Colon (tissue), 2 donors: ENCODE measurements around the gene ATG12.
"Not testable (repeated sequence)": the region's sequence is repeated elsewhere in the genome, so short reads cannot be mapped to it uniquely, and the experiment has no call there.

Experiments
- FAIRE-seq: peaks from 2 replicates; lab custom pipeline; 2012; peaks lifted over from hg19 to GRCh38; lab: Jason Lieb, UNC
- donor health status: control.
- donor health status: control.

The ATG12 gene

DNA sequence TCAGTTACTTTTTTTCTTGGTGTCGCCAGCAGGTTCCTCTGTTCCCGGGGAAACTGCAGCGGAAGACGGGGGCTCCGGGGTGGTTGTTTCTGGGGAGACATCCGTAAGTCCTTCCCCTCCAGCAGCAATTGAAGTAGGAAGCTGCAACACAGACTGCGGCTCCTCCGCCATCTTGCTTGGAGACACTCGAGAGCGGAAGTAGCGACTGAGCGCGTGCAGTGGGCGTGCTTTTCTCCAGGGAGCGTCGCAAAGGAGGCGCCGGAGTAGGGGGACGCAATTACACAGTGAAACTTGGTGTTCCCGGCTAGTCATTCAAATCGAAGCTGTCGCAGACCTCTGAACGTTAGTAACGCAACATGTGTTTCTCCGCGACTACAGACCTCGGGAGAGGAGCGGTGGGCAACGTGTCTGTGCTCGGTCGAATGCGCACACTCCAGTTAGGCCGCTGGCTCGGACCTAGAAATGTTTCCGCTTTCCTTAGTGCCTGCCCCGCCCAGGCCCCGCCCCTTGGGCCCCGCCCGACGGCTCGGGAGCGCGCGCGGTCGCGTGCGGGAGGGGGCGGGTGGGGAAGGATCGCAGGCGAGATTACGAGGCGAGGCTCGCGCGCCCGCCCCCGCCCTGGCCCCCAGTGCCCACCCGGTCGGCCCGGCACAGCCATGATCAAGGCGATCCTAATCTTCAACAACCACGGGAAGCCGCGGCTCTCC is at the start of gene ATG12, which contains the start of gene AP3S1:
TSS of gene ATG12 (minus strand) at position 184 of the 707 bp plus-strand sequence. CDS start at position 171, 13 bp downstream.
TSS of gene AP3S1 (plus strand) at position 554 of the 707 bp plus-strand sequence. CDS start at position 657, 103 bp downstream.
- no peak for FAIRE-seq

DNA sequence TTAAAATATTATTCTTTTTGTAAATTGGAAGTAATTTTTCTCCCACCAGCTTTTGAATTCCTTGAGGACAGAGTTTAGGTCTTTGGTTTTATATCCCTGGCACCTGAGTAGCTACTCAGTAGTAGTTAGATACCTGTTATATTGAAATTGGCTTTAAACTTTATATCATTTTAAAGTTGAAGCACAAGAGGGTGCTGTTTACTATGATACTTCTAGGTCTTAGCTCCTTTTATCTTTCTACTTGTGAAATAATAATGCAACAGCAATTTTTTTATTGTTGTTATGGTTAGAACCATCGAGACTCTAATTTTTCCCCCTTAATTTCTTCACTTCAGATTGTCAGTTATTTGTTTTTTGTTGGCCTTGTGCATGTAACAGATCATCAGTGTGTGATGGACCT is 46.7 kb upstream of the ATG12 start:
- FAIRE-seq, result no peak

DNA sequence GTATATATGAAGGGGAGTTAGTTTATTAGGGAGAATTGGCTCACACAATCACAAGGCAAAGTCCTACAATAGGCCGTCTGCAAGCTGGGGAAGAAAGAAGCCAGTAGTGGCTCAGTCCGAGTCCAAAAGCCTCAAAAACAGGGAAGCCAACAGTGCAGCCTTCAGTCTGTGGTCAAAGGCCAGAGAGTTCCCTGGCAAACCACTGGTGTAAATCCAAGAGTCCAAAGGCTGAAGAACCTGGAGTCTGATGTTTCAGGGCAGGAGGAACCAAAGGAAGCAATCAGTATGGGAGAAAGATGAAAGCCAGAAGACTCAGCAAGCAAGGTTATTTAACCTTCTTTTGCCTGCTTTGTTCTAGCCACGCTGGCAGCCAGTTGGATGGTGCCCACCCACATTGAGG is 43.8 kb upstream of the ATG12 start:
- FAIRE-seq, result not testable (repeated sequence)

DNA sequence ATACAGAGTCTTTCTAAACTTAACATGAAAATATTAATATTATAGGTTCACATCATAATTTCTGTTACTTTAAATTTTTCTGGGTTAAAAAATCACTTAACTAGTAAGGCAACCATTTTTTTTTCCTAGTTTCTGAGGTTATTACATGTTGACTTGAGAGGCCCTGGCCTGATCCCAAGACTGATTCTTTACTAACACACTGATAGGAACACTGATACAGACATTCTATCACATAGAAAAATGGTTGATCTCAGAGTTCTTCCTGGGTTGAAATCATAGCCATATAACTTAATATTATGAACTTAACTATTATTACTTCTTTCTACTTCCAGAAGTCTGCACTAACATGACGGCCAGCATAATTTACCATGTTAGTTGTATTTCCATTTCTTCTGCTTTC is 43.3 kb upstream of the ATG12 start:
- FAIRE-seq, result no peak

DNA sequence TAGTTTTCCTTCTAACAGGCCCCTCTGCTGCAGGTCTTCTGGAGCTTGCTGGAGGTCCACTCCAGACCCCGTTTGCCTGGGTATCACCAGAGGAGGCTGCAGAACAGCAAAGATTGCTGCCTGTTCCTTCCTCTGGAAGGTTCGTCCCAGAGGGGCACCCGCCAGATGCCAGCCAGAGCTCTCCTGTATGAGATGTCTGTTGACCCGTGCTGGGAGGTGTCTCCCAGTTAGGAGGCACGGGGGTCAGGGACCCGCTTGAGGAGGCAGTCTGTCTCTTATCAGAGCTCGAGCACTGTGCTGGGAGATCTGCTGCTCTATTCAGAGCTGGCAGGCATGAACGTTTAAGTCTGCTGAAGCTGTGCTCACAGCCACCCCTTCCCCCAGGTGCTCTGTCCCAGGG is 41.1 kb upstream of the ATG12 start:
- not testable (repeated sequence) for FAIRE-seq

DNA sequence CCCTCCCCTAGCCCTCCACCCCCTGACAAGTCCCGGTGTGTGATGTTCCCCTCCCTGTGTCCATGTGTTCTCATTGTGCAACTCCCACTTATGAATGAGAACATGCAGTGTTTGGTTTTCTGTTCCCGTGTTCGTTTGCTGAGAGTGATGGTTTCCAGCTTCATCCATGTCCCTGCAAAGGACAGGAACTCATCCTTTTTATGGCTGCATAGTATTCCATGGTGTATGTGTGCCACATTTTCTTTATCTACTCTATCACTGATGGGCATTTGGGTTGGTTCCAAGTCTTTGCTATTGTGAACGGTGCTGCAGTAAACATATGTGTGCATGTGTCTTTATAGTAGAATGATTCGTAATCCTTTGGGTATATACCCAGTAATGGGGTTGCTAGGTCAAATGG is 36.0 kb upstream of the ATG12 start:
- FAIRE-seq, result not testable (repeated sequence)

DNA sequence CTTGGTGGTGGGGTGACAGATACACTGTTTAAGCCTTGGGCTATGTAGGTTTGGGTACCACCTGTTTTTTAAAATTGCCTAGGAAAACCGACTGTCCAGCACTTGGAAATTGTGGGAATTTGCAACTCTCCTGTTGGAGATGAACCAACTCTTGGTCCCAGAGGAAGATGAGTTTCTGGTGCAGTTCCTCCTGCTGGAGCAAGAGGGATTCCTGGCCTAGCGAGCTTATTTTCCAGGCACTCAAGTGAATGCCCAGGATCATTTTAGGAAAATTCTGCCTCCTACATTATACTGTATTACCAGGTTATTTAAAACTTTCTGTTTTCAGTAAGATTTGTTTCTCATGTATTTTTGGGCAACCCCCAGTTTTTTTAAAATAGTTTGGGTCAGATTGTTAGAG is 34.1 kb upstream of the ATG12 start:
- FAIRE-seq, result no peak

DNA sequence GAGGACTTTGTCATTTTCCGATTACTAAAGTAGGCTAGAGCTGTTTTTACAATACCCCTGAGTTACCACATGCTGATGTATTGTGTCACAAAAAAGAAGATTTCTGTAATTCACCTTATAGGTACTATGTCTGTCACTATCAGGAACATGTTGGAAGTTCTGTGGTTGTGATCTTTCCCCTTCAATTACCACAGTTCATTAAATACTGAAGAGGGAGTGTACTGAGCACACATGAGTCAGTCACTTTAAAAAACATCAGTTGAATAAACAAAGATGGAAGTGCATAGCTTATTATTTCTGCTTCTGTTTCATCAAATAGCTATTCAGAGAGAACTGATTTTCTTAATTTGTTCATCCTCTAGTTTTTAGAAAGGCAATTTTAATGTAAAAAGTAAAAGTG is 32.0 kb upstream of the ATG12 start:
- FAIRE-seq, result no peak

DNA sequence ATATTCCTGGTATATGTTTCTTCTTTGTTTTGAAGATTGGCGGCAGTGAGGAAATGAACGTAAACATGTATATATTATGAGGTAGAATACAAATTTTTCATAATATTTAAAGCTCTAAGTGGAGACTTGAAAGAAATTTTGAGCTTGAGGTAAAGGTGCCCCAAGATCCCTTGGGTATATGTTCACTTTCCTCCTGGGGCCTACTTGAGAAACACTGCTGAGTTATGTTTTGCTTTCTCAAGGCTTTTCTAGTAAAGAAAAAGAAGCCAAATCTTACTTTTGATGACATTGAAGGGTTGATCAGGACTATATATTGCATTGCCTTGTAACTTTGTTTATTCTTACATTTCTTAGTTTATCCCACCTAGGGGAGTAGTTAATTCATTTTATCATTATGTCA is 31.1 kb upstream of the ATG12 start:
- no peak for FAIRE-seq

DNA sequence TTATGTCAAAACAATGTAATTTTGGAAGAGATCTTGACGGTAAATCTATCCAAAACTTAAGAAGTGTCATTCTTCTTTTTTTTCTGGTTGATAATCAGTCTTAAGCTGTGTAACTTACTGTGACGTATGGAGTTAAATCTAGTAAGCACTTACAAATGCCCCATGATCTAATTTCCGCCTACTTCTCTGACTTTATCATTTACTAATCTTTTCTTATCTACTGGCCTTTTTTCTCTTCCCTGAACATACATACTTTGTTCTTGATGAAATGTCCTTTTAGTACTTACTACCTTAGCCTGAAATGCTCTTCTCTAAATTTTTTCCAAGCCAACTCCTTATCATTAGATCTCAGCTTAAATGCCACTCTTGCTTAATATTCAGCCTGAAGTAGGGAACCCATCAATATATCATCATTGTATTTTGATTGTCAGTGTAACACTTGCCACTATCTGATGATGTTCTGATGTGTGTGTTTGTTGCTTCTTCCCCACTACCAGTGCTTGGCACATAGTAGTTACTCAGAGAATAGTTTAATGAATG is 28.0 kb upstream of the ATG12 start:
- no peak for FAIRE-seq

DNA sequence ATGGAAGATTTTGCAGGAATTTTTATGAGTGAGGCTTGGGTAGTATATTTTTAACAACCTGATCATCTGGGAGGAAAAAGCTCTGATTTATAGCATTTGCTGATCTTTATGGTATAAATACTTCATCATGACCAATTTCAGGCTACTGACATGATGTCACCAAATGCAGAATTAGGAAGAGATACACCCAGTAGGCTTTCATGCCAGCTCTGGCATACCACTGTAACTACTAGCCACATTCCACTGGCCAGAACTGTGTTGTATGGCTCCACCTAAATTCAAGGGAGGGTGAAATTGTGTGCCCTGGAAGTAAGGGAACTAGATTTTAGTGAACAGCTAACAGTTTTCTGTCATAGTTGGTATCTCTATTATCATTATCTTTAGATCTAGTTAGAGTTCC is 18.0 kb upstream of the ATG12 start:
- no peak for FAIRE-seq

DNA sequence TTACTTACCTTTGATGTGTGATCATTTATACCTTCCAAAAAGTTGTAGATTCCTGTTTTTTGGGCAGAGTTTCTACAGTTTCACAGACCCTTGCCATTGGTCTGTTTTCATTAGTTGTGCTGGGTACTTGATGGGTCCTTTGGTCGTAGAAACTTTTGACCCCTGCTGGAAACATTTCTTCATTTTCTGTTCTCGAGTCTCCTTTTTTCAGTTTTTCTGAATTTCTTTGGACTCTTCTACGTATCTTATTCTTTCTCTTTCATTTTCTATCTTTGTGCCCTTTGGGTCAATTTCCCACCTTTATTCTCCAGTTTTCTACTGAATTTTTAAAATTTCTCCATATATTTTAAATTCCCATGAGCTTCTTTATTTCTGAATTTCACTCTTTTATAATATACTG is 17.0 kb upstream of the ATG12 start:
- FAIRE-seq, result no peak

DNA sequence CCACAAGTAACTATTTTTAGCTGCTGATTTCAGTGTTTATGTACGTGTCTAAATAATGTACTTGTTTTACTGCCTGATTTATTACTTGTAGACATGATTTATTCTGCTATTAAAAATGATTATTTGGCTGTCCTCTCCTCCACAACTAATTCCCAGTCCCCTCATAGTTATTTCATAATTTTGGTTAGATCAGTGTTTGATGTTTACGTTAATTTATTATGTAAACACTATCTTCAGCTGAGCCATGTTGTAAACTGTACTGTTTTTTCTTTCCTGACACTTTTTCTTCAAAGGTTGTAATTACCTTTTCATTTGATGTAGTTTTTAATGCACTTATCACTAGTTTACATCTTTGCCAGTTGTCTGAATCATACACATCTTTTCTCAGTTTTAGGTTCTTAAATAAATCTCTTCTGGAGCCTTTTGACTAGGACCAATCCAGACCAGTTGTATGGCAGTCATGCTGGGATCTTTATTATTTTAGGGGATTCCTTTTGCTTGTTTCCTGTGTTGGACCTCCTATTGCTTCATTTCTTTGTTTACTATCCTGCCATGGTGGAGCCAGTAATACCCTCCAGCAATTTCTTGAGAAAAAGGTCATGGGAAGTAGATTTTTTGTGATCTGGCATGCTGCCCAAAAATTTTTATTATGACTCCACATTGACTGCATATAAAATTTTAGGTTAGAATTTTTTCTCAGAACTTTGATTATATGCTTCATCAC is 16.4 kb upstream of the ATG12 start:
- no peak for FAIRE-seq

DNA sequence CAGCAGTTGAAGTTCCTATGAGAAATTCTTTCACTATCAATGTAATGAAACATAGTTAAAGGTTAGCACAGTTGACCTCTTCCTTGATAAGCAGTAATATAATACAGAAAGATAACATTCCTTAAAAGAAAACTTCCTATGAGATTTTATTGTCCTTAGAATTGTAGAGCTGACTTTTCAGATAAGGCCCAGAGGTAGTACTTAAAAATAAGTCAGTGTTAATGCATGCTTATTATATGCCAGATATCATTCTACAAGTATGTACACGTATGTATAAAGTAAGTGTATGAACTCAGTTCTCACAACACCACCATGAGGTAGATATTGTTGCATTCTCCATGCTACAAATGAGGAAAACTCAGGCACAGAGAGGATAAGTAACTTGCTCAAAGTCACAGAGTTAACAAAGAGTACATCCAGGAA is 15.7 kb upstream of the ATG12 start:
- no peak for FAIRE-seq

DNA sequence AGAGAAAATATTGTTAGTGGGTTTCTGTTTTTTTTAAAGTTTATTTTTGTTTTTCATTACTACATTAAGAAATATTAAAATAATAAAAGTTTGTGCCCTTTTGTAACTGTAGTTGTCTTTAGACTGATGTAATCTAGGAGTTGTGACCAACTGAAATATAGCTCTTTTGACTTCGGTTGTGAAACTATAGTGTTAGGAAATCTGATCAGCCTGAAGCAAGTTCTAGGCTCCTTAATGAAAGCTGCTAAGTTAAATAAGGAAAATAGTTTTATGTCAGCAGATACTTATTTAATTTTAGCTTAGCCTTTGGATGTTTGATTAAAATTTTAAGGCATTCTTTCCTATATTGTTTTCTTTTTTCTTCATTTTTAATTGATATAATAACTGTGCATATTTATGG is 14.6 kb upstream of the ATG12 start:
- no peak for FAIRE-seq

DNA sequence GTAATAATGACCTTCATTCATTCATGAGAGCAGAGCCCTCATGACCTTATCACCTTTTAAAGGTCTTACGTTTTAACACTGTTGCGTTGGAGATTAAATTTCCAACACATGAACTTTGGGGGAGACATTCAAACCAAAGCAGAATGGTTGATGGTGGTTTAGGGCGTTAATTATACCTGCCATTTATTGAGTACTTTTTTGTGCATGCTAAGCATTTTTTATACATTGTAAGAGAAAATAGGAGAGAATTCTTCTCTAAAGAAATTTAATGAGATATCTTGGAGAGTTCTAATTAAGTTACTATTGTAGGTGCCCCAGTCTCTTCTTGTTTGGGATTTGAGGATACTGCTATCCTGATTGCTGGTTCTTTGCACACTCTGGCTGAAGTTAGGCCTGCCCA is 12.8 kb upstream of the ATG12 start:
- FAIRE-seq, result no peak

DNA sequence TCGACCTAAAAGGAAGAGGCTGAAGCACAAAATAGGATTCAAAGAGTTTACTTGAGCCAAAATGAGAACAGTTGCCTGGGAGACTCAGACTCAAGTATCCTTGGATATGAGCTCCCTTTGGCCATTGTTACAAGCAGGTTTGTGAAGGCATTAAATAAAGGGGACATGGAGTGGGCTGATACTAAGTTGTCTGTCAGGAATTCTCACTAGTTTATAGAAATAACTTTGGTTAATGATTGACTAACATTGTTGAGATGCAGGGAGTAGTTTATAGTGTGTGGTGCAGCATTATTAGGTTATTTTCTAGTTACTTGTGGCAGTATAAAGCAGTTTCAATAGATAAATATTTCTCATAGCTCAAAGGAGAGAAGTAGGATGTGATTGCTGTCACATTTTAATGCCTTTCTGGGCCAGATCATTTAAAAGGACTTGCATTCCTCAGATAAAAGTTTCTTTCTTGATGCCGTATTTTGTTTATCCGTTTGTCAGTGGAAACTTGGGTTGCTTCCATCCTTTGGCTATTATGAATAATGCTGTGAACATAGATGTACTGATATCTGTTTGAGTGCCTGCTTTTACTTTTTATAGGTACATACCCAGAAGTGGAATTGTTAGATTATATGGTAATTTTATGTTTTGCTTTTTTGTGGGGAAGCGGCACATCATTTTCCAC is 9.5 kb upstream of the ATG12 start:
- no peak for FAIRE-seq

DNA sequence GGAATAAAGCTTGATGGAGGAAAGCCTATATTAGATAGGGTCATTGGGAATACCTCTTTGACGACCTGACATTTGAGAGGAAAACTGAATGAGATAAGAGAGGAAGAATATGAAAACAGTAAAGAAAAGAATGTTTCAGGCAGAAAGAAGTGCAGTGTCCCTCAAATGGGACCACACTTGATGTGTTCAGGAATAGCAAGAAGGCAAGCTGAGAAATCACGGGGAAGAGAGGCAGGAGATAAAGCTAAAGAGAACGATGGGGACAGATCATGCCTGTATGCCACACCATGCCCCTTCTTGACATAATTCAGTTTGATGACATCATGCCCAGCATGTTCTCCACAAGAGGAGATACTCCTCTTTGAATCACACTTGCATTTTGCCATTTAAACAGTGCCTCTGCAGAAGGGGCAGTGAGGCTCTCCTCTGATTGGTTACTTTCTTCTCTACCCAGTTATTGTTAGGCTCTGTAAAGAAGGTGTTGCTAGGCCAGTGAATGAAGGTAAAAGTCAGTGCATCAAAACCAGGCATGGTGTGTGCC is 8.0 kb upstream of the ATG12 start:
- FAIRE-seq, result no peak

DNA sequence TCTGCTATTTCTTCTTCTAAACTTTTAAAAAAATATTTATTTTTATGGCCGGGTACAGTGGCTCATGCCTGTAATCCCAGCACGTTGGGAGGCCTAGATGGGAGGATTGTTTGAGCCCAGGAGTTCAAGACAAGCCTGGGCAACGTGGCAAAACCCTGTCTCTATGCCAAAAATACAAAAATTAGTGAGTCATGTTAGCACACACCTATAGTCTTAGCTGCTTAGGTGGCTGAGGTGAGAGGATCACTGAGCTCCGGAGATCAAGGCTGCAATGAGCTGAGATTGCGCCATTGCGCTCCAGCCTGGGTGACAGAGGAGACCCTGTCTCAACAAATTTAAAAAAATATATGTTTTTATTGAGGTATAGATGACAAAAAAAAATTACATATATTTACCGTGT is 5.9 kb upstream of the ATG12 start:
- FAIRE-seq, result no peak

DNA sequence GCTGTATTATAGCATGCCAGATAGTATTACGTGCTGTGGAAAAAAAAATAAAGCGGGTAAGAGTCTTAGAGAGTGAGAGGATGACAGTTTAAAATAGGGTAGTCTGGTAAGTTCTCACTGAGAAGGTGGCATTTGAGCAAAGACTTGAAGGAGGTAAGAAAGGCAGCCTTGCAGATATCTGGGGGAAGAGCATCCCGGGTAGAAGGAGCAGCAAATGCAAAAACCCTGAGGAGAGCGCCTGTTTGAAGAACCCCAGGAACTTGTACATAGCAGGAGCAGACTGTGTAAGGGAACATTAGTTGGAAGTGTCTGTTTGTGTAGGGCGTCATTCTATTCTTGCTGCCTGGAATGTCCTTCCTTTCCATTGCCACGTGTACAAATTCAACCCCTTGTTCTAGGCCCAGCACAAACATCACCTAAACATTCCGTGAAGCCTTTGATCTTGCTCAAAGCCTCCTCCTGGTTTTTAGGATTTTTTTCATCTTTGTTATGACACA is 3.0 kb upstream of the ATG12 start:
- FAIRE-seq, result no peak

DNA sequence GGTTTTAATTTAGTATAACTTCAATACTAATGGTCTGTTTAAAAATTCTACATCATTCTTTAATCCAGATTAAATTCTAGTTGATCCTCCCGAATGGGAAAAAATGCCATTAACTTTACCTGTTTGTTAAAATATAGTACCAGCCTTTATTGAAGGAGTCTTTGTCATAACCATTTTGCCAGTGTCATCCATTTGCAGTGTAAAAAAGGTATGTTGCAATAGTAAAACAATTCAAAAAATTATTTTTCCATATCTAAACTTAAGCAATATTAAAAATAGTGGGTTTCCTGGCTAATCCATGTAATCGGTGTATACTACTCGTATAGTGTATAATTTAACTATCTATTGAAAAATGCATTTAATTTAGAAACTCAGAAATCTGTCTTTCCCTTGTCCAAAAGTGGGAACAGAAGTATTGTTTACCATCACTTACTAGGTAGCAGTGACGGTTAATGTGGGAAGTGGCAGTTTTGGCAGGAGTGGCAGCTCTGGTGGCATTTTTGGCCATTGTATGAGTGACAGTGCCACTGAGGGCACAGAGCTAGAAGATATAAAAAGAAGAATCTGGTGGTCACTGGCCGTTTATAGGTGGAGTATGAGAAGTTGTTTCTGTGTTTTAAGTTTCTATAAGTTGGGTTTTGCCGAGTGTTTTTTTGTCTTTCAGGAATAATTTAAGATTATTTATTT is 2.2 kb upstream of the ATG12 start:
- FAIRE-seq, result no peak

DNA sequence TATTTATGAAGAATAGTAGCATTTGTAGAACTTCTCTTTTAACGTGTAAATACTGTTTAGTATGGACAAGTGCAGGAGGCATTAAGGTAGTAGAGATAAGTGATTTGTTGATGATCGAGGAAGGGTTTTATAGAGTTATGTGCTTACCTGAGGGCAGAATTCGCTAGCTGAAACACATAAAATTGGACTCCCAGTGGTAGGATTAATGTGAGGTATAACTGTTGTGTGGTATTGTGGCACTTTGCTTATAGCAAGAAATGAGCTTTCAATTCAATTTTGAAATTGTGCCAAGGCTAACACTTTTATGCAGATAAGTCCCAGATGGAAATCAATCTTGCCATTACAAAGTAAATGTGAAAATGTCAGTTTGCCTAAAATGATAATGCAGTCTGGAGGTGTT is 1.6 kb upstream of the ATG12 start:
- FAIRE-seq, result no peak
